Epithelial cell of proximal tubule (primary cell): ENCODE measurements around the gene TREH. TPM values are rescaled to one million over a fixed set of nuclear protein-coding genes. Genes with fewer than 3 reads are reported as not detected.

ENCODE experiments used
- DNase-seq: peaks from one replicate; pipeline ENCODE4 v3.0.0-alpha.2; 2011; ENCODE audit warnings: low read depth
- H3K4me3 ChIP-seq: 2 replicates; pipeline ENCODE4 v1.5.1; 2011; ENCODE audit warnings: low read depth, mild to moderate bottlenecking, low read length
- CTCF ChIP-seq: conservative IDR thresholded peaks from 2 replicates; pipeline ENCODE4 v1.5.1; 2012; ENCODE audit warnings: low read depth, mild to moderate bottlenecking, low read length
- total RNA-seq: library from RNA; depleted of rRNA; stranded (reverse); fragments of >200 nt; gene quantifications from 2 replicates; pipeline ENCODE4 v1.2.3, GENCODE V29; 2015

TREH gene
- total RNA-seq, 1 donor from 2014 or later, result not detected

GRCh38 chr11:118703563-118704106 is 24.2 kb upstream of the TREH start:
- no peak for DNase-seq

GRCh38 chr11:118699506-118700220 is 20.2 kb upstream of the TREH start:
- no peak overlapping the region for H3K4me3 ChIP-seq
- DNase-seq, result no peak
- TF ChIP-seq CTCF, result no peak

More at GRCh38 chr11:118703563-118704106, 24.2 kb upstream of the TREH start:
- no peak overlapping the region for H3K4me3 ChIP-seq
- no peak for TF ChIP-seq CTCF

- no peak for TF ChIP-seq CTCF
- no peak overlapping the region for H3K4me3 ChIP-seq
- no peak for DNase-seq
Observed at GRCh38 chr11:118697346-118697745, 17.9 kb upstream of the TREH start.

GRCh38 chr11:118696673-118697226 is 17.3 kb upstream of the TREH start:
- DNase-seq, result no peak
- no peak overlapping the region for H3K4me3 ChIP-seq
- no peak for TF ChIP-seq CTCF

GRCh38 chr11:118694771-118695170 is 15.3 kb upstream of the TREH start:
- no peak for DNase-seq
- no peak overlapping the region for H3K4me3 ChIP-seq
- TF ChIP-seq CTCF, result no peak

GRCh38 chr11:118694185-118694584 is 14.7 kb upstream of the TREH start:
- H3K4me3 ChIP-seq, result no peak overlapping the region
- DNase-seq, result no peak
- no peak for TF ChIP-seq CTCF
